GM10266 (cell line): Measurements from ENCODE around the gene ACADVL.

Experiments
- DNase-seq: peaks from one replicate; pipeline ENCODE4 v3.0.0; 2012; ENCODE audit errors: extremely low spot score
- TF ChIP-seq, protein P1 (sequence below): IDR thresholded peaks from 2 replicates; pipeline ENCODE4 v1.5.1; 2012; ENCODE audit warnings: mild to moderate bottlenecking, low read depth; ENCODE audit not compliant: control insufficient read depth, insufficient read depth; ENCODE audit errors: missing control alignments

ACADVL gene

DNA sequence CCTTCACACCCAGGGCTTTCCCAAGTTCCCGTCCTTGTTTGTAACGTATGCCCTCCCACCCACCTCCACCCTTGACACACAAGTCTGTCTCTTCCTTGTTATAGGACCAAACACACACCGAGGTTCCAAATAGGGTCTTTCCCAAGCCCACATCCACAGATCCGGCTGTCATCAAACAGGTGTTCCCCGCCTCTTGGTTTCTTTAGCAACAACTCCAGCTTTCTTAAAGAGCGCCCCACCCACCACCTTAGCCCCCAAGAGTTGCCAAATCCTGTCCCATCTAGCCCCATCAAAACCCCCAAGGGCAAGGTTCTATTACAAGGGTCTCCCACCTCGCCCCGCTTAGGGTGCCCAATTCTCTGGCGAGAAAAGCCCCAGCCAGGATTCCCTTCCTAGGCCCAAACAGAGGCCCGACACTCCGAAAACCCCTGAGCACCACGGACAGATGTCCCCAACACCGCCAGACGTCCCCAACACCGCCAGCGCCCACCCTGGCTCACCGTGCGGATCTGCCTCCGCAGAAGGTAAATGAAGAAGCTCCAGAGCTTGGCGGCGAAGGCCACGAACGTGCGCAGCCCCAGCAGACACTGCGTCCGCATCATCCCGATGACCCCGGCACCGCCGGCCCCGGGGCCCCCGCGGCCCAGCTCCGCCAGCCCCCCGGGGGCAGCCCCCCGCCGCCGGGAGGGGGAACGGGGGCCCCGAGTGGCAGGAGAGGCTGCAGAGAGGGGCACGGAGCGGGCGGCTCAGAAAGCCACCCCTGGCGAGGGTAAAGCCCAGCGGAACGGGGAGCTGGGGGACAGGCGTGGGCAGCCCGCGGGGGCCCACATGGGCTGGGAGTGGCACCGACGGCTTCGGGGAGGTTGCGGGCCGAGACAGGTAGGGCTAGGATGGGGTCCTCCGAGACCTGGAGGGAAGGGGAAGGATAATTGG lies 31.2 kb downstream of the ACADVL start:
- TF ChIP-seq, protein P1, sequence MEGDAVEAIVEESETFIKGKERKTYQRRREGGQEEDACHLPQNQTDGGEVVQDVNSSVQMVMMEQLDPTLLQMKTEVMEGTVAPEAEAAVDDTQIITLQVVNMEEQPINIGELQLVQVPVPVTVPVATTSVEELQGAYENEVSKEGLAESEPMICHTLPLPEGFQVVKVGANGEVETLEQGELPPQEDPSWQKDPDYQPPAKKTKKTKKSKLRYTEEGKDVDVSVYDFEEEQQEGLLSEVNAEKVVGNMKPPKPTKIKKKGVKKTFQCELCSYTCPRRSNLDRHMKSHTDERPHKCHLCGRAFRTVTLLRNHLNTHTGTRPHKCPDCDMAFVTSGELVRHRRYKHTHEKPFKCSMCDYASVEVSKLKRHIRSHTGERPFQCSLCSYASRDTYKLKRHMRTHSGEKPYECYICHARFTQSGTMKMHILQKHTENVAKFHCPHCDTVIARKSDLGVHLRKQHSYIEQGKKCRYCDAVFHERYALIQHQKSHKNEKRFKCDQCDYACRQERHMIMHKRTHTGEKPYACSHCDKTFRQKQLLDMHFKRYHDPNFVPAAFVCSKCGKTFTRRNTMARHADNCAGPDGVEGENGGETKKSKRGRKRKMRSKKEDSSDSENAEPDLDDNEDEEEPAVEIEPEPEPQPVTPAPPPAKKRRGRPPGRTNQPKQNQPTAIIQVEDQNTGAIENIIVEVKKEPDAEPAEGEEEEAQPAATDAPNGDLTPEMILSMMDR, result no peak
- DNase-seq, result no peak

DNA sequence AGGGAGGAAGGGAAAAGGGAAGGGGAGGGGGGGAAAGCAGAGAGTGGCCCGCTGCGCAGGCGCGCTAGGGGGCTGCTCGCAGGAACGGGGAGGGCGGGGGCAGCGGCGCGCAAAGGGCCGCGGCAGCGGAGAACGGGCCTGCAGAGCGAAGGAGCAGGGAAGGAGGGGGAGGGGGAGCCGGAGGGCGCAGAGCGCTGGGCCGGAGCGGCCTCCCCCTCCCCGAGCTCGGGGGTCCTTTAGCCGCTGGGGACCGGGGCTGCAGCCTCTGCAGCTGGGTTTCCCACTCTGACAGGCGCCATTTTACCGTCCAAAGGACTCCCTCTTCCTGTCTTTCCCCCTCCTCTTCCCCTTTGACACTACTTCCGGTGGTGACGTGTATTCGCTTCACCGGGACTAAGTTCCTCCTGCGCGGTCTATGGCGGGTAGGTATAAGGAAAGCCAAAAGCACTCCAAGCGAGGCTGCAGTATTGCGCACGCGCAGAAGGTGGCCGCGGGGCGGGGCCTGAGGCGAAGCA lies 32.0 kb downstream of the ACADVL start, which contains the start of gene CTDNEP1:
Gene CTDNEP1 (minus strand): TSS at position 74 of the 515 bp plus-strand sequence. CDS start 438 bp downstream, outside the sequence.
- peak; percentile 99 for DNase-seq
- TF ChIP-seq, protein P1, result no peak

DNA sequence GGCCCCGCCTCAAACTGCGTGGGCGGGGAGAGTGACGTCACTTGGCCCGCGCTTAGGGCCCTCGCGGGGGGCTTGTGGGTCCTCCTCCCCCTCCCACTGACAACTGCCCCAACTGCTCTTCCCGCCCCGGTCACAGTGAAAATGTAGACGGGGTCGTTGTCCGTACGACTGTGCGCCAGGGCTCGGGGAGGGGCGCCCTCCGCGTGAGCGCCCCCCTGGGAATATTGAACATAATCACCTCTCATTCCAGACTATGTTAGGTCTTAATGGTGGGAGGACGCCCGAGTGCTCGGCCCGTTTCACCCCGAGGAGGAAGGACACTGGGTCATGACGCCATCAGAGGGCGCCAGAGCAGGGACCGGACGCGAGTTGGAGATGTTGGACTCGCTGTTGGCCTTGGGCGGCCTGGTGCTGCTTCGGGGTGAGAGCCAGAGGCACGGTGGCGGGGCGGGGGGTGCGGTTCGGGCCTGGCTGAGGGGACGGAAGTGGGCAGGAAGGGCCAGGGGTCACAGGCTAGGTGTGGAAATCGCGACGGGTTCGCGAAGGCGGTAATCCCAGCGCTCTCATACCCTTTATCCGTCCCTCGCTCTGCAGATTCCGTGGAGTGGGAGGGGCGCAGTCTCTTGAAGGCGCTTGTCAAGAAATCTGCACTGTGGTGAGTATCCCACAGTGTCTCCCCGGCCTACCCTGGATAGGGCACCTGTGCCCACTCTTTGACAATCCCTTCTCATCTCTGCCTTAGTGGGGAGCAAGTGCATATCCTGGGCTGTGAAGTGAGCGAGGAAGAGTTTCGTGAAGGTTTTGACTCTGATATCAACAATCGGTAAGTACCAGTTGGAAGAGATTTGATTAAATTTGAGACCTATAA lies 32.7 kb downstream of the ACADVL start, which contains the start of gene ELP5:
Gene ELP5 (plus strand): TSS at position 40 of the 868 bp plus-strand sequence. CDS start 336 bp downstream, at position 376.
- TF ChIP-seq, protein P1, result peak; percentile 52
- DNase-seq, result peak; percentile 91

DNA sequence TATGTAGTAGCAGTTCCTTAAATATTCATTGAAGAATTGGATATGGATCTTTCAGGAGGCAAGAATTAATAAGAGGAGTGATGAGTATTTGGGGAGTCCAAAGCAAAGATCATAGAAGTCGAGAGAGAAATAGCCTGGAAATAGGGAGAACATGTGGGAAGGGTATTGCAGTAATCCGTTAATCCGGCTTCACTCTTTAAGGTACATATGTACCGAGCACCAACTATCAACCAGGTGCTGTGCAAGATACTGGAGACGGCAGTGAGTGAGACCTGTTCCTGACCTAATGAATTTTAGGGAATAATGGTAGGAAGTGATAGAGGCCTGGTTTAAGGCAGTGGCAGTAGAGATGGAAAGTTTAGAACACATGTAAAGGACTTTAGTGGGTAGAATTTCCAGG lies 33.3 kb downstream of the ACADVL start:
- TF ChIP-seq, protein P1, result no peak
- no peak for DNase-seq

DNA sequence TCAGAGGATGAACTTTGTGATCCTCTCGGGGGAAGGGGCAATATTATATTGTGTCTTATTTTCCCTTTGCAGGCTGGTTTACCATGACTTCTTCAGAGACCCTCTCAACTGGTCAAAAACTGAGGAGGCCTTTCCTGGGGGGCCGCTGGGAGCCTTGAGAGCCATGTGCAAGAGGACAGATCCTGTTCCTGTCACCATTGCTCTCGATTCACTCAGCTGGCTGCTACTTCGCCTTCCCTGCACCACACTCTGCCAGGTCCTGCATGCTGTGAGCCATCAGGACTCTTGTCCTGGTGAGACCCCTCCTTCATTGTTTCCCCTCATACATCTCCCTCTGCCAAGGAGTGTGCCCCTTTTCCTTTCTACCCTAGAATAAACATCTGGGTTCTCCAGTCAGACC lies 34.8 kb downstream of the ACADVL start:
- no peak for DNase-seq
- TF ChIP-seq, protein P1, result no peak

DNA sequence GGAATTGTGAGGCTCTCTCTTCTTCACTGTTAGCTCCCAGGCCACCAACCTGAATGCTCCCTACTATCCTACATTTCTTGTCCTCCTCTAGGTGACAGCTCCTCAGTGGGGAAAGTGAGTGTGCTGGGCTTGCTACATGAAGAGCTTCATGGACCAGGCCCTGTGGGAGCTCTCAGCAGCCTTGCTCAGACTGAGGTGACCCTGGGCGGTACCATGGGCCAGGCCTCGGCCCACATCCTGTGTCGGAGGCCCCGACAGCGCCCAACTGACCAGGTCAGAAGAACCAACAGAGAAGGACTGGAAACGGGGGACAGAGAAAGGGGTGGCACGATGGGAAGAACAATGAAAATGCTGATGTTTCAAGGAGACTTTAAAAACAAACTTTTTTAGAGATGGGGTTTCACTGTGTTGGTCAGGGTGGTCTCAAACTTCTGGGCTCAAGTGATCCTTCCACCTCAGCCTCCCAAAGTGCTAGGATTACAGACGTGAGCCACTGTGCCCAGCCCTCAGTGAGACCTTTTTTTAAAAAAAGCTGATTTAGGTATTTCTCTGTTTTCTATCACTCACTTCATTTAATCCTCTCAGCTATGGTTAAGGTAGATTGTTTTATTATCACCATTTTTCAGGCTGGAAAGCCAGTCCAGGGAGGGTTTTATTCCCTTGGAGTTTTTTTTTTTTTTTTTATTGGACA lies 37.2 kb downstream of the ACADVL start:
- TF ChIP-seq, protein P1, result no peak
- DNase-seq, result no peak
